H9 (cell line): ENCODE results near the gene PREX1. TPM values are rescaled to one million over a fixed set of nuclear protein-coding genes. Genes with fewer than 3 reads are reported as not detected.

Experiments
- DNase-seq: peaks from one replicate; pipeline ENCODE4 v3.0.0-alpha.2; 2017
- H2AFZ ChIP-seq: one replicate; pipeline ENCODE4 v1.6.1; 2013; ENCODE audit warnings: mild to moderate bottlenecking, low read length, control low read depth, moderate library complexity
- H2AK5ac ChIP-seq: 2 replicates; pipeline ENCODE4 v1.6.1; 2013; ENCODE audit warnings: low read length, control low read depth, mixed read lengths; ENCODE audit not compliant: insufficient read length
- H2BK120ac ChIP-seq: one replicate; pipeline ENCODE4 v1.6.1; 2013; ENCODE audit warnings: low read depth, mild to moderate bottlenecking, low read length, control low read depth, inconsistent platforms; ENCODE audit not compliant: poor library complexity, severe bottlenecking
- H2BK12ac ChIP-seq: 2 replicates; pipeline ENCODE4 v1.6.1; 2013; ENCODE audit warnings: low read length, control low read depth, mixed read lengths, low read depth; ENCODE audit not compliant: insufficient read length
- H2BK15ac ChIP-seq: 2 replicates; pipeline ENCODE4 v1.6.1; 2013; ENCODE audit warnings: low read depth, low read length, control low read depth
- H2BK20ac ChIP-seq: one replicate; pipeline ENCODE4 v1.6.1; 2013; ENCODE audit warnings: low read depth, mild to moderate bottlenecking, low read length, control low read depth, inconsistent platforms; ENCODE audit not compliant: poor library complexity, severe bottlenecking
- H2BK5ac ChIP-seq: 2 replicates; pipeline ENCODE4 v1.6.1; 2013; ENCODE audit warnings: low read length, control low read depth, mixed read lengths; ENCODE audit not compliant: insufficient read length
- H3K14ac ChIP-seq: 2 replicates; pipeline ENCODE4 v1.6.1; 2013; ENCODE audit warnings: low read length, control low read depth; ENCODE audit not compliant: insufficient read depth
- H3K18ac ChIP-seq: 2 replicates; pipeline ENCODE4 v1.6.1; 2013; ENCODE audit warnings: low read depth, mild to moderate bottlenecking, mixed read lengths, low read length, control low read depth; ENCODE audit not compliant: insufficient read length
- H3K23ac ChIP-seq: 2 replicates; pipeline ENCODE4 v1.6.1; 2013; ENCODE audit warnings: low read length, control low read depth, mixed read lengths, low read depth; ENCODE audit not compliant: insufficient read length
- H3K23me2 ChIP-seq: 2 replicates; pipeline ENCODE4 v1.6.1; 2013; ENCODE audit warnings: low read depth, mild to moderate bottlenecking, mixed read lengths, low read length, control low read depth; ENCODE audit not compliant: insufficient read length, poor library complexity, severe bottlenecking
- H3K27ac ChIP-seq: 2 replicates; pipeline ENCODE4 v1.5.1; 2013; ENCODE audit warnings: low read length, control low read depth, mixed read lengths, low read depth; ENCODE audit not compliant: insufficient read length
- H3K27me3 ChIP-seq: 2 replicates; pipeline ENCODE4 v1.6.1; 2013; ENCODE audit warnings: low read length, control low read depth, inconsistent platforms; ENCODE audit not compliant: insufficient read depth
- H3K4ac ChIP-seq: 2 replicates; pipeline ENCODE4 v1.6.1; 2013; ENCODE audit warnings: low read depth, mild to moderate bottlenecking, control low read depth, inconsistent platforms, low read length, moderate library complexity
- H3K4me1 ChIP-seq: 2 replicates; pipeline ENCODE4 v1.6.1; 2013; ENCODE audit warnings: low read length, control low read depth, inconsistent platforms; ENCODE audit not compliant: insufficient read depth
- H3K4me2 ChIP-seq: 2 replicates; pipeline ENCODE4 v1.6.1; 2013; ENCODE audit warnings: low read length, control low read depth, mixed read lengths; ENCODE audit not compliant: insufficient read length, insufficient read depth
- H3K56ac ChIP-seq: 2 replicates; pipeline ENCODE4 v1.6.1; 2013; ENCODE audit warnings: low read depth, mild to moderate bottlenecking, mixed read lengths, low read length, control low read depth; ENCODE audit not compliant: insufficient read length
- H3K79me1 ChIP-seq: 2 replicates; pipeline ENCODE4 v1.6.1; 2013; ENCODE audit warnings: low read depth, mild to moderate bottlenecking, moderate library complexity, low read length, control low read depth, inconsistent platforms; ENCODE audit not compliant: insufficient read depth, poor library complexity, severe bottlenecking
- H3K79me2 ChIP-seq: 2 replicates; pipeline ENCODE4 v1.6.1; 2013; ENCODE audit warnings: low read length, control low read depth, inconsistent platforms; ENCODE audit not compliant: insufficient read depth
- H3K9ac ChIP-seq: 2 replicates; pipeline ENCODE4 v1.6.1; 2013; ENCODE audit warnings: low read length, control low read depth, mixed read lengths; ENCODE audit not compliant: insufficient read length; ENCODE audit errors: extremely low read depth
- H3K9me3 ChIP-seq: one replicate; pipeline ENCODE4 v1.6.1; 2013; ENCODE audit warnings: low read depth, low read length, inconsistent platforms; ENCODE audit not compliant: control insufficient read depth
- H3T11ph ChIP-seq: one replicate; pipeline ENCODE4 v1.6.1; 2013; ENCODE audit warnings: mild to moderate bottlenecking, low read length, control low read depth, inconsistent platforms
- H4K20me1 ChIP-seq: one replicate; pipeline ENCODE4 v1.6.1; 2013; ENCODE audit not compliant: control insufficient read depth, insufficient read length, insufficient read depth
- H4K5ac ChIP-seq: 2 replicates; pipeline ENCODE4 v1.6.1; 2013; ENCODE audit warnings: low read depth, mild to moderate bottlenecking, mixed read lengths, low read length, control low read depth; ENCODE audit not compliant: insufficient read length
- H4K8ac ChIP-seq: replicated peaks from 2 replicates; pipeline ENCODE4 v1.6.1; 2013; ENCODE audit warnings: low read length, control low read depth, mixed read lengths, low read depth; ENCODE audit not compliant: insufficient read length
- H4K91ac ChIP-seq: 2 replicates; pipeline ENCODE4 v1.6.1; 2013; ENCODE audit warnings: low read depth, mild to moderate bottlenecking, moderate library complexity, mixed read lengths, low read length, control low read depth; ENCODE audit not compliant: insufficient read length
- H3K27ac Mint-ChIP-seq, 3 experiments: 2 replicates in 2 of 3; 3 replicates in 1 of 3; pipeline ENCODE4 v1.8.0; 2020 to 2021; ENCODE audit warnings: mixed read lengths in 3 of 3, mild to moderate bottlenecking in 1 of 3, moderate library complexity in 1 of 3
- H3K27me3 Mint-ChIP-seq: 2 replicates; pipeline ENCODE4 v1.8.0; 2021; ENCODE audit warnings: low read depth, mild to moderate bottlenecking, moderate library complexity, mixed read lengths
- H3K36me3 Mint-ChIP-seq, 3 experiments: 2 replicates in 2 of 3; 3 replicates in 1 of 3; pipeline ENCODE4 v1.8.0; 2020 to 2021; ENCODE audit warnings: low read depth in 3 of 3, mixed read lengths in 3 of 3; ENCODE audit not compliant: insufficient read depth in 1 of 3
- H3K4me1 Mint-ChIP-seq, 2 experiments: 2 replicates each; pipeline ENCODE4 v1.8.0; 2020; ENCODE audit warnings: mixed read lengths in 2 of 2
- H3K4me3 Mint-ChIP-seq, 2 experiments: 2 replicates in 1 of 2; 3 replicates in 1 of 2; pipeline ENCODE4 v1.8.0; 2020 to 2021; ENCODE audit warnings: mild to moderate bottlenecking in 2 of 2, mixed read lengths in 2 of 2, moderate library complexity in 1 of 2
- H3K9me3 Mint-ChIP-seq, 2 experiments: 2 replicates in 1 of 2; 3 replicates in 1 of 2; pipeline ENCODE4 v1.8.0; 2020; ENCODE audit warnings: mild to moderate bottlenecking in 2 of 2, mixed read lengths in 2 of 2, moderate library complexity in 1 of 2
- CTCF ChIP-seq: fragments of 200-600 bp; sonication (generic); conservative IDR thresholded peaks from 3 replicates; pipeline ENCODE4 v1.8.0; 2021; ENCODE audit warnings: antibody characterized with exemption, mild to moderate bottlenecking
- WGBS: extraction: QIAGEN DNeasy Blood & Tissue Kit; methylation state at CpG from one replicate; pipeline ENCODE4 v1.1.7; 2013; ENCODE audit warnings: missing lambda C conversion rate, low lambda C conversion rate, mixed read lengths; ENCODE audit not compliant: insufficient read length; ENCODE audit errors: extremely low coverage; 5-methylcytosine and 5-hydroxymethylcytosine counted together
- total RNA-seq: library from RNA; stranded (reverse); gene quantifications from 2 replicates; pipeline ENCODE4 v1.2.1, GENCODE V29; 2021

Gene PREX1
- total RNA-seq, 1 experiment from 2014 or later: 6.6 TPM

- Histone ChIP-seq H3K27ac (no peak overlapping the region), H3K79me2 (no peaks in the 10 kb centered on the region), H2BK120ac (no peak overlapping the region), H3K27me3 (no peaks in the 10 kb centered on the region), H3K79me1 (no peaks in the 10 kb centered on the region), H4K91ac (no peak overlapping the region), H3K4me2 (no peak overlapping the region), H3K9ac (no peak overlapping the region), H4K8ac (no peak overlapping the region), H3K9me3 (no peaks in the 10 kb centered on the region), H3K23ac (no peak overlapping the region), H3K18ac (no peak overlapping the region), H2BK15ac (no peak overlapping the region), H3K23me2 (no peaks in the 10 kb centered on the region), H3K4me1 (no peaks in the 10 kb centered on the region), H2AFZ (no peak overlapping the region), H3T11ph (no peak overlapping the region), H3K14ac (no peak overlapping the region), H3K4ac (no peak overlapping the region), H3K56ac (no peak overlapping the region), H4K20me1 (peaks cover 2% of the 10 kb centered on the region), H2BK5ac (no peak overlapping the region), H2BK20ac (no peak overlapping the region), H4K5ac (no peak overlapping the region), H2AK5ac (no peak overlapping the region), H2BK12ac (no peak overlapping the region)
- DNase-seq: no peak
- H3K27me3 Mint-ChIP-seq: no peaks in the 10 kb centered on the region; the same call in 1 of the 2 replicates
- no peak for TF ChIP-seq CTCF
- H3K9me3 Mint-ChIP-seq: no peaks in the 10 kb centered on the region
- peaks cover 4% of the 10 kb centered on the region in 2 experiments; a peak in 2 of 4 replicates for H3K4me1 Mint-ChIP-seq
- peaks cover 0 to 9% (median 5%) of the 10 kb centered on the region in 3 experiments; a peak in 5 of 7 replicates for H3K36me3 Mint-ChIP-seq
- no peak overlapping the region for H3K27ac Mint-ChIP-seq
- H3K4me3 Mint-ChIP-seq: no peak overlapping the region
- no CpG with 5 or more reads among the region's 10 CpGs for WGBS
Measured at GRCh38 chr20:48653706-48654051, 174.1 kb downstream of the PREX1 start.
